Tibial artery (tissue), 4 donors: ENCODE data around the gene HMGB4.

Source experiments
- DNase-seq, 2 donors: peaks; one replicate each; pipeline ENCODE4 v3.0.0-alpha.2; 2019
- H3K27ac ChIP-seq, 2 donors: fragments of 200-600 bp; sonication (generic) in 1 of 2; 1 replicate in 1 of 2; 2 replicates in 1 of 2; pipeline ENCODE4 v1.5.1; 2018 to 2019; ENCODE audit warnings: mild to moderate bottlenecking in 1 of 2
- H3K27me3 ChIP-seq, 2 donors: fragments of 200-600 bp; sonication (generic) in 1 of 2; one replicate each; pipeline versions ENCODE4 v1.5.1 to v1.6.0; 2016 to 2019
- H3K36me3 ChIP-seq, 3 donors: fragments of 200-600 bp; sonication (generic) in 2 of 3; one replicate each; pipeline ENCODE4 v1.5.1; 2016 to 2019; ENCODE audit warnings: mild to moderate bottlenecking in 2 of 3
- H3K4me1 ChIP-seq, 4 donors: fragments of 200-600 bp; sonication (generic) in 2 of 4; 1 replicate in 3 of 4; 2 replicates in 1 of 4; pipeline ENCODE4 v1.5.1; 2016 to 2019
- H3K4me3 ChIP-seq, 2 donors: fragments of 200-600 bp; sonication (generic) in 1 of 2; 1 replicate in 1 of 2; 2 replicates in 1 of 2; pipeline ENCODE4 v1.5.1; 2018 to 2019; ENCODE audit warnings: mild to moderate bottlenecking in 2 of 2
- H3K9me3 ChIP-seq, 3 donors: fragments of 200-600 bp; sonication (generic) in 1 of 3; one replicate each; pipeline ENCODE4 v1.5.1; 2016 to 2019
- CTCF ChIP-seq, 2 experiments: fragments of 200-600 bp in 1 of 2; fragments of 450-650 bp in 1 of 2; IDR thresholded peaks; one replicate each; pipeline ENCODE4 v1.5.1; 2017 to 2019; ENCODE audit warnings: antibody characterized with exemption in 2 of 2, mild to moderate bottlenecking in 1 of 2, moderate library complexity in 1 of 2
- intact Hi-C: fragments of 100-400 bp; cut with DNase I; formaldehyde crosslinking; loops from one replicate; pipeline ENCODE4 v1.15.0; 2023; ENCODE audit warnings: low total_unique reads

HMGB4 gene

GRCh38 chr1:33853431-33853830, 10.4 kb upstream of the HMGB4 start:
- no peak for DNase-seq
- intact Hi-C loops = no loop called here
- Histone ChIP-seq H3K4me1 (no peaks in the 10 kb centered on the region), H3K9me3 (no peaks in the 10 kb centered on the region), H3K27ac (no peak overlapping the region), H3K27me3 (peaks cover 0 to 3% of the 10 kb centered on the region in 2 donors), H3K4me3 (no peak overlapping the region), H3K36me3 (no peaks in the 10 kb centered on the region)
- TF ChIP-seq CTCF (IDR thresholded peaks at IDR 0.05) = no peak

- H3K27ac ChIP-seq = no peak overlapping the region
- H3K4me1 ChIP-seq = no peaks in the 10 kb centered on the region
- TF ChIP-seq CTCF (IDR thresholded peaks at IDR 0.05) = no peak
- H3K9me3 ChIP-seq = no peaks in the 10 kb centered on the region
- H3K4me3 ChIP-seq = no peak overlapping the region
- intact Hi-C loops = no loop called here
- peaks cover 0 to 3% of the 10 kb centered on the region in 2 donors for H3K27me3 ChIP-seq
- DNase-seq = no peak
- H3K36me3 ChIP-seq = no peaks in the 10 kb centered on the region
Observed at GRCh38 chr1:33854091-33854490, 9.8 kb upstream of the HMGB4 start.

- intact Hi-C loops = no loop called here
- Histone ChIP-seq H3K9me3 (no peaks in the 10 kb centered on the region), H3K27me3 (peaks cover 0 to 11% of the 10 kb centered on the region in 2 donors)
Observed at GRCh38 chr1:33860671-33861070, 3.2 kb upstream of the HMGB4 start.

GRCh38 chr1:33864460-33865389, 846 bp downstream of the HMGB4 start:
- H3K4me1 ChIP-seq = no peaks in the 10 kb centered on the region

More at GRCh38 chr1:33860671-33861070, 3.2 kb upstream of the HMGB4 start:
- H3K36me3 ChIP-seq = no peaks in the 10 kb centered on the region
- H3K4me1 ChIP-seq = no peaks in the 10 kb centered on the region
- H3K4me3 ChIP-seq = no peak overlapping the region
- no peak for DNase-seq
- TF ChIP-seq CTCF (IDR thresholded peaks at IDR 0.05) = no peak
- no peak overlapping the region for H3K27ac ChIP-seq

GRCh38 chr1:33866281-33866680, 2.4 kb downstream of the HMGB4 start:
- intact Hi-C loops = no loop called here
- Histone ChIP-seq H3K27ac (no peak overlapping the region), H3K9me3 (no peaks in the 10 kb centered on the region), H3K4me3 (no peak overlapping the region), H3K27me3 (peaks cover 0 to 8% of the 10 kb centered on the region in 2 donors), H3K4me1 (no peaks in the 10 kb centered on the region), H3K36me3 (no peaks in the 10 kb centered on the region)
- no peak for DNase-seq
- TF ChIP-seq CTCF (IDR thresholded peaks at IDR 0.05) = no peak

More at GRCh38 chr1:33864460-33865389, 846 bp downstream of the HMGB4 start:
- H3K36me3 ChIP-seq = no peaks in the 10 kb centered on the region
- no peaks in the 10 kb centered on the region for H3K9me3 ChIP-seq
- TF ChIP-seq CTCF (IDR thresholded peaks at IDR 0.05) = no peak
- H3K27me3 ChIP-seq = peaks cover 0 to 8% of the 10 kb centered on the region in 2 donors
- no peak overlapping the region for H3K27ac ChIP-seq
- intact Hi-C loops = no loop called here
- DNase-seq = no peak
- H3K4me3 ChIP-seq = no peak overlapping the region
